ENCODE measurements around the gene CWC22.

Gene CWC22

DNA sequence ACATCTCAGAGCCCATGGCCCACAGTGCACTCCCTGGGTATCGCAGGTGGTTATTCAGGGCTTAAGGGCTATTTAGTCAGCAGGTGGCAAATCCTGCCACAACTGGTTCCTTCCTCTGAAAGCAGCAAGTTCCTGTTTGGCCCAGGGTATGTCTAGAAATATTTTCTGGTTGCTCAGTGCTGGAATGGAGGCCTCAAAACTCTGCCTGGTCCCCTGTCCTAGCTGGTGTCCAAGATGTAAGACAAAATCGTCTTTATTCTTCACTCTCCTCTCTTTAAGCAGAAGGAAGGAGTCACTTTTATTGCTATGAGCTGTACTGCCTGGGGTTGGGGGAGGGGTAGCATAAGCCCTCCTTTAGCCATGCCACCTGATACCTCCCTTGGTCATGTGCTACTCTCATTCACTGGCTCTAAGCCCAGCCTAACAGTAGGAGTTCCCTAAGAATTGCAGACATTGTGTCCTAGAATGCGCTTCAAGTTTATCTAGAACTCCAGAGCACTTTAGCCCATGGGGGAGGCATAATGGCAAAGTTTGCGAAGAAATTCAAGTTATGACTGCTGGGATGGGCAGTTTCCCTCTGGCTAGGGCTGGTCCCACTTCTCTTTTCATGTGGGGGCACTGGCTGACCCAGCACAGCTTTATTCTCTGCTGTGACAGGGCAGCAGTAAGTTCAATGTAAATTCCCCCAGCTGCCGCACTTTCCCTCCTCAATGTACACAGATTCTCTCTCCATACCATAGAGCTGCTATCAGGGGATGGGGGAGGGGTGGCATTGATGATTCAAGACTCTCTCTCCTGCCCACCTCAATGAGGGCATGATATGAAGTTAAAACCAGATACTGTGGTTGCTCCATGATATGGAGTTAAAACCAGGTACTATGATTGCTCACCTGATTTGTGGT lies 27.1 kb upstream of the CWC22 start:
- H3K36me3 ChIP-seq (replicated peaks; ENCODE audit: insufficient read depth, low read length): no peaks in the 10 kb centered on the region
- 0 out of 2 replicates have a peak, but pooled peaks cover 6% of the 10 kb centered on the region for H3F3A ChIP-seq (ENCODE audit: insufficient read depth, low read length)
- TF ChIP-seq EZH2phosphoT487 (IDR thresholded peaks at IDR 0.05; ENCODE audit: low read length): no peak
- peak; percentile 75 for DNase-seq
- no peaks in the 10 kb centered on the region for H3K9me2 ChIP-seq (replicated peaks; ENCODE audit: insufficient read depth, low read length)
- no peaks in the 10 kb centered on the region for H3K9me3 ChIP-seq (replicated peaks; ENCODE audit: insufficient read depth, low read length)
- peak overlapping the region; percentile 31 for H3K4me2 ChIP-seq (ENCODE audit: low read depth, low read length)
- H2AFZ ChIP-seq (ENCODE audit: low read length): peak overlapping the region; percentile 72
- no peak overlapping the region for H3K4me3 ChIP-seq (ENCODE audit: low read length)
- H3K27ac ChIP-seq (ENCODE audit: low read length): peak overlapping the region; percentile 69; the same call in 1 of the 2 replicates
- H3K4me1 ChIP-seq (ENCODE audit: low read length): peaks cover 29% of the 10 kb centered on the region
- no peaks in the 10 kb centered on the region for H4K20me1 ChIP-seq (ENCODE audit: insufficient read depth, low read length)
- H3K79me2 ChIP-seq (ENCODE audit: low read length): no peaks in the 10 kb centered on the region
- H3K9ac ChIP-seq (ENCODE audit: low read length): no peak overlapping the region
- no peaks in the 10 kb centered on the region for H3K27me3 ChIP-seq (replicated peaks; ENCODE audit: insufficient read depth, low read length)

DNA sequence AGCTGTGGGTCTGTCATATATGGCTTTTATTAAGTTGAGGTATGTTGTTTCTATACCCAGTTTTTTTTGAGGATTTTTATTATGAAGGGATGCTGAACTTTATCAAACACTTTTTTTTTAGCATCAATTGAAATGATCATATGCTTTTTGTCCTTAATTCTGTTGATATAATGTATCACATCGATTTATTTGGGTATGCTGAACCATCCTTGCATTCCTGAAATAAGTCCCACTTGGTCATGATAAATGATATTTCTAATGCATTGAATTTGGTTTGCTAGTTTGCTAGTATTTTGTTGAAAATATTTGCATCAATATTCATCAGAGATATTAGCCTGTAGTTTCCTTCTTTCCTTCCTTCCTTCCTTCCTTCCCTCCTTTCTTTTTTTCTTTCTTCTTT lies 22.5 kb upstream of the CWC22 start:
- 0 out of 2 replicates have a peak, but pooled peaks cover 6% of the 10 kb centered on the region for H3F3A ChIP-seq (ENCODE audit: insufficient read depth, low read length)
- H3K27me3 ChIP-seq (replicated peaks; ENCODE audit: insufficient read depth, low read length): no peaks in the 10 kb centered on the region
- H3K27ac ChIP-seq (ENCODE audit: low read length): no peak overlapping the region
- no peak overlapping the region for H2AFZ ChIP-seq (ENCODE audit: low read length)
- H3K9me3 ChIP-seq (replicated peaks; ENCODE audit: insufficient read depth, low read length): no peaks in the 10 kb centered on the region
- H3K79me2 ChIP-seq (ENCODE audit: low read length): no peaks in the 10 kb centered on the region
- no peaks in the 10 kb centered on the region for H4K20me1 ChIP-seq (ENCODE audit: insufficient read depth, low read length)
- H3K4me3 ChIP-seq (ENCODE audit: low read length): no peak overlapping the region
- no peak overlapping the region for H3K4me2 ChIP-seq (ENCODE audit: low read depth, low read length)
- no peaks in the 10 kb centered on the region for H3K36me3 ChIP-seq (replicated peaks; ENCODE audit: insufficient read depth, low read length)
- TF ChIP-seq, protein P1, sequence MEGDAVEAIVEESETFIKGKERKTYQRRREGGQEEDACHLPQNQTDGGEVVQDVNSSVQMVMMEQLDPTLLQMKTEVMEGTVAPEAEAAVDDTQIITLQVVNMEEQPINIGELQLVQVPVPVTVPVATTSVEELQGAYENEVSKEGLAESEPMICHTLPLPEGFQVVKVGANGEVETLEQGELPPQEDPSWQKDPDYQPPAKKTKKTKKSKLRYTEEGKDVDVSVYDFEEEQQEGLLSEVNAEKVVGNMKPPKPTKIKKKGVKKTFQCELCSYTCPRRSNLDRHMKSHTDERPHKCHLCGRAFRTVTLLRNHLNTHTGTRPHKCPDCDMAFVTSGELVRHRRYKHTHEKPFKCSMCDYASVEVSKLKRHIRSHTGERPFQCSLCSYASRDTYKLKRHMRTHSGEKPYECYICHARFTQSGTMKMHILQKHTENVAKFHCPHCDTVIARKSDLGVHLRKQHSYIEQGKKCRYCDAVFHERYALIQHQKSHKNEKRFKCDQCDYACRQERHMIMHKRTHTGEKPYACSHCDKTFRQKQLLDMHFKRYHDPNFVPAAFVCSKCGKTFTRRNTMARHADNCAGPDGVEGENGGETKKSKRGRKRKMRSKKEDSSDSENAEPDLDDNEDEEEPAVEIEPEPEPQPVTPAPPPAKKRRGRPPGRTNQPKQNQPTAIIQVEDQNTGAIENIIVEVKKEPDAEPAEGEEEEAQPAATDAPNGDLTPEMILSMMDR (IDR thresholded peaks at IDR 0.05; ENCODE audit: low read length): no peak
- no peak for TF ChIP-seq EZH2 (optimal IDR thresholded peaks at IDR 0.05; ENCODE audit: low read depth, low read length)
- TF ChIP-seq EZH2phosphoT487 (IDR thresholded peaks at IDR 0.05; ENCODE audit: low read length): no peak
- no peaks in the 10 kb centered on the region for H3K9me2 ChIP-seq (replicated peaks; ENCODE audit: insufficient read depth, low read length)
- peaks cover 16% of the 10 kb centered on the region for H3K4me1 ChIP-seq (ENCODE audit: low read length)
- DNase-seq: no peak
- H3K9ac ChIP-seq (ENCODE audit: low read length): no peak overlapping the region

DNA sequence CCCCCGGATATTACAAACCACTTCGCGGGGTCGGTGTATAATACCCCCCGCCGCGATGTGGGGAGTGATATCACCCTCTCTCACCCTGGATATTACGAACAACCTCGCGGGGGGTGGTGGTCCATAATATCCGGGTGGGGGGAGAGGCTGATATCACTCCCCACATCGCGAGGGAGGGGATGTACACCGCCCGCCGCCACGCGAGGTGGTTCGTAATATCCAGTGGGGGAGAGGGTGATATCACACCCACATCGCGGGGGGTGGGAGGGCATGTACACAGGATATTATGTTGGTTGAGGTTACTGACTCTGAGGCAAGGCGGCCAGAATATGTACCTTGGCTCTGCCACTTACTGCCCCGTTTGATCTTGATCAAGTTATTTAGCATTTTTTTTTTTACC lies 14.8 kb upstream of the CWC22 start:
- Histone ChIP-seq H3K79me2 (ENCODE audit: low read length) (no peaks in the 10 kb centered on the region), H3K4me1 (ENCODE audit: low read length) (no peaks in the 10 kb centered on the region), H3K36me3 (replicated peaks; ENCODE audit: insufficient read depth, low read length) (no peaks in the 10 kb centered on the region), H3K9ac (ENCODE audit: low read length) (no peak overlapping the region), H3K4me2 (ENCODE audit: low read depth, low read length) (no peak overlapping the region), H3K27me3 (replicated peaks; ENCODE audit: insufficient read depth, low read length) (no peaks in the 10 kb centered on the region), H3K9me2 (replicated peaks; ENCODE audit: insufficient read depth, low read length) (no peaks in the 10 kb centered on the region), H3K4me3 (ENCODE audit: low read length) (no peak overlapping the region), H2AFZ (ENCODE audit: low read length) (no peak overlapping the region), H3F3A (ENCODE audit: insufficient read depth, low read length) (no peaks in the 10 kb centered on the region), H3K27ac (ENCODE audit: low read length) (no peak overlapping the region), H3K9me3 (replicated peaks; ENCODE audit: insufficient read depth, low read length) (no peaks in the 10 kb centered on the region), H4K20me1 (ENCODE audit: insufficient read depth, low read length) (no peaks in the 10 kb centered on the region)
- DNase-seq: no peak
- TF ChIP-seq EZH2phosphoT487 (IDR thresholded peaks at IDR 0.05; ENCODE audit: low read length) (no peak), EZH2 (optimal IDR thresholded peaks at IDR 0.05; ENCODE audit: low read depth, low read length) (no peak)
- TF ChIP-seq, protein P1 (IDR thresholded peaks at IDR 0.05; ENCODE audit: low read length): no peak

DNA sequence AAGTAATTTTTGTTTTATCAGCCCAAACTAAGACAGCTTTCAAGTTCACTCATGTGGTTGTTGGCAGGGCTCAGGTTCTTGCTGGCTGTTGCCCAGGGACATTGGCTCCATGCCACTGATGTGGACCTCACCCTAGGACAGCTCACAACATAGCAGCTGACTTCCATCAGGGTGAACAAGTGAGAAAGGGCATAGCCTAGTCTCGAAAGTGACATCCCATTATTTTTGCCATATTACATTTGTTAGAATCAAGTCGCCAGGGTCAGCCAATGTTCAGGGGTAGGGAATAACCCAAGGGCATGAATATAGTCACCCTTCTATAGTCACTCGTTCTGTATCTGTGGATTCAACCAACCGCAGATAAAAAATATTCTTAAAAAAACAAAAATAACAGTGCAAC lies 10.7 kb upstream of the CWC22 start:
- Histone ChIP-seq H3K4me3 (ENCODE audit: low read length) (no peak overlapping the region), H3K4me1 (ENCODE audit: low read length) (no peaks in the 10 kb centered on the region), H3F3A (ENCODE audit: insufficient read depth, low read length) (no peaks in the 10 kb centered on the region), H4K20me1 (ENCODE audit: insufficient read depth, low read length) (no peaks in the 10 kb centered on the region), H3K79me2 (ENCODE audit: low read length) (no peaks in the 10 kb centered on the region), H3K27me3 (replicated peaks; ENCODE audit: insufficient read depth, low read length) (no peaks in the 10 kb centered on the region), H2AFZ (ENCODE audit: low read length) (no peak overlapping the region), H3K9me2 (replicated peaks; ENCODE audit: insufficient read depth, low read length) (no peaks in the 10 kb centered on the region), H3K9me3 (replicated peaks; ENCODE audit: insufficient read depth, low read length) (no peaks in the 10 kb centered on the region), H3K36me3 (replicated peaks; ENCODE audit: insufficient read depth, low read length) (no peaks in the 10 kb centered on the region), H3K4me2 (ENCODE audit: low read depth, low read length) (no peak overlapping the region), H3K9ac (ENCODE audit: low read length) (no peak overlapping the region), H3K27ac (ENCODE audit: low read length) (no peak overlapping the region)
- TF ChIP-seq EZH2 (optimal IDR thresholded peaks at IDR 0.05; ENCODE audit: low read depth, low read length) (no peak), EZH2phosphoT487 (IDR thresholded peaks at IDR 0.05; ENCODE audit: low read length) (no peak)
- TF ChIP-seq, protein P1 (IDR thresholded peaks at IDR 0.05; ENCODE audit: low read length): no peak
- no peak for DNase-seq

Measured in MM.1S (cell line).